HL-60 (cell line): Measurements from ENCODE around the gene KCNQ5.

Experiments used
- DNase-seq, 2 experiments: peaks; one replicate each; pipeline ENCODE4 v3.0.0-alpha.2; 2010 to 2020; ENCODE audit warnings: low read depth in 1 of 2, low spot score in 1 of 2
- H3K27ac ChIP-seq: fragments of 250-450 bp; sonication (Bioruptor Pico); replicated peaks from 2 replicates; pipeline ENCODE4 v1.5.1; 2020; ENCODE audit warnings: mild to moderate bottlenecking, moderate library complexity
- H3K27me3 ChIP-seq: fragments of 250-450 bp; sonication (Bioruptor Pico); 2 replicates; pipeline ENCODE4 v1.5.1; 2021; ENCODE audit warnings: mild to moderate bottlenecking, moderate library complexity; ENCODE audit not compliant: insufficient read depth, poor library complexity, severe bottlenecking
- H3K4me3 ChIP-seq: replicated peaks from 2 replicates; pipeline ENCODE4 v1.5.1; 2011; ENCODE audit warnings: mild to moderate bottlenecking, control low read depth, low read length; ENCODE audit not compliant: insufficient read depth
- CTCF ChIP-seq: IDR thresholded peaks from one replicate; pipeline ENCODE4 v1.5.1; 2011; ENCODE audit warnings: low read length, control low read depth, inconsistent platforms; ENCODE audit not compliant: insufficient read depth
- GABPA ChIP-seq: IDR thresholded peaks from 2 replicates; pipeline ENCODE4 v1.6.1; 2012; ENCODE audit warnings: low read depth
- POLR2AphosphoS5 ChIP-seq: IDR thresholded peaks from 2 replicates; pipeline ENCODE4 v1.6.1; 2012; ENCODE audit warnings: low read depth
- REST ChIP-seq: IDR thresholded peaks from 2 replicates; pipeline ENCODE4 v1.6.1; 2012; ENCODE audit warnings: low read depth; ENCODE audit not compliant: insufficient replicate concordance
- SPI1 ChIP-seq: IDR thresholded peaks from 2 replicates; pipeline ENCODE4 v1.6.1; 2012; ENCODE audit warnings: low read depth, mild to moderate bottlenecking, borderline replicate concordance

Gene KCNQ5

GRCh38 chr6:73000460-73000859 lies 378.6 kb downstream of the KCNQ5 start:
- no peak for DNase-seq
- Histone ChIP-seq H3K4me3 (no peak overlapping the region), H3K27me3 (no peaks in the 10 kb centered on the region), H3K27ac (no peak overlapping the region)
- TF ChIP-seq REST (no peak), CTCF (no peak), SPI1 (no peak), GABPA (no peak), POLR2AphosphoS5 (no peak)

- H3K27me3 ChIP-seq, result no peaks in the 10 kb centered on the region
- H3K27ac ChIP-seq, result no peak overlapping the region
- TF ChIP-seq POLR2AphosphoS5 (no peak), SPI1 (no peak), GABPA (no peak), CTCF (no peak), REST (no peak)
- no peak for DNase-seq
- H3K4me3 ChIP-seq, result no peak overlapping the region
These were observed 380.7 kb downstream of the KCNQ5 start for GRCh38 chr6:73002588-73002987.

- Histone ChIP-seq H3K27me3 (no peaks in the 10 kb centered on the region), H3K27ac (no peak overlapping the region), H3K4me3 (no peak overlapping the region)
- no peak for TF ChIP-seq SPI1
- TF ChIP-seq GABPA, result no peak
- no peak for TF ChIP-seq POLR2AphosphoS5
- no peak for TF ChIP-seq REST
- no peak for TF ChIP-seq CTCF
- no peak for DNase-seq
These were observed 381.4 kb downstream of the KCNQ5 start for GRCh38 chr6:73003302-73003701.
